ENCODE results near the gene STIMATE.

The STIMATE gene

GRCh38 chr3:52897130-52898122 is at the start of gene STIMATE:
TSS of gene STIMATE (minus strand) at chr3:52897548. CDS start at chr3:52897450, 98 bp downstream.
- peak; percentile 9 for DNase-seq

DNA sequence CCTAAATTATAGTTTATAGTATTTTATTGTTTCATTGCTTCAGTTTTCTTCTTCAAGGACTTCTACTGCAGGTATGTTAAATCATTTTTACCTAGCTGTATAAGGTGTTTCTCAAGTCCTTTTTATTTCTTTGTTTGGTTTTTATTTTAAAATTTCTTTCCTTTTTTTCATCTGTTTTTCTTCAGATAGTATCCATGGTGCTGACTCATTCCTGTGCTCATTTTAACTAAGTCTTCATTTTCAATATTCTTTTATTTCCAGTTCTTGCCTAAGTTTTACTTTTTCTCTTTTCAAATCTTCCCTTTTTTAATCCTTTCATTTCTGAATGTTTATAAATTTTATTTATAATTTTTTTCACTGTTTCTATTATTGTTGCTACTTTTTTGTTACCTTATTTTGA is 42.3 kb upstream of the STIMATE start:
- no peak for DNase-seq

GRCh38 chr3:52934630-52935530 is 37.5 kb upstream of the STIMATE start:
- DNase-seq: no peak

DNA sequence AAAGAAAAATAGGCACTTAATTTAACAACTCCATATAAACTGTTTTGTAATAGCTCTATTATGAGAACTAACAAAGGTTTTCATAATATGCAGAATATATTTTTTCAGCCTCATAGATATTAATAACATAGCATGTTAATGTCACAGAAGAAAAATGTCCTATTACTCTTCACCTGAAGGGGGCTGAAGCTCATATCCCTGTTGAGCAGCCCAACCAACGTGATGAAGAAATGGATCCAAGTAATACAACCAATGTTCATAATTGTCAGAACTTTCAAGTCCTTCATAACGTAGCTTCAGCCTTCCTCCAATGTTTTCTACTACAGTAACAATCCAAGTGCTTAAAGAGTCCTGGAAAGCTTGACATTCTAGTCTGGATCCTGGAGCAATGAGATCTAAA is 34.5 kb upstream of the STIMATE start:
- no peak for DNase-seq

- DNase-seq: no peak
These were observed 34.0 kb upstream of the STIMATE start for GRCh38 chr3:52931328-52931727.

DNA sequence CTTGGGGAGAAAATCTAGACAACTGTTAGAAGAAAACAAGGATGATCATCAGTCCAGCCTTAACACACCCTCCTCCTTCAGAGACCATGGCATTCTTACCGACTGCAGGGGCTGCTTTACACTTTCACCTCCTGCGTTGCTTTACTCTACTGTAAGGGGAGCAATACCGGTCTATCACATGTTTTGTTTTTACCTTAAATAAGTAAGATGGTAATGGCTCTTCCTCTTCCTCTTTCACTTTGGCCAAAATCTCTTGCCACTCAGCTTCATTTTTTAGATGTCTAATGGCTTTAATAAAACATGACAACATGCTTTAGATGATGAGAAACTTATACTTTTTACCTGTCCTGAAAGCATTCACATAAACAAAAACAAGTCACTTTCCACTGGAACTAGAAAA is 33.4 kb upstream of the STIMATE start:
- no peak for DNase-seq

- no peak for DNase-seq
These were observed 29.2 kb upstream of the STIMATE start for GRCh38 chr3:52926554-52926953.

DNA sequence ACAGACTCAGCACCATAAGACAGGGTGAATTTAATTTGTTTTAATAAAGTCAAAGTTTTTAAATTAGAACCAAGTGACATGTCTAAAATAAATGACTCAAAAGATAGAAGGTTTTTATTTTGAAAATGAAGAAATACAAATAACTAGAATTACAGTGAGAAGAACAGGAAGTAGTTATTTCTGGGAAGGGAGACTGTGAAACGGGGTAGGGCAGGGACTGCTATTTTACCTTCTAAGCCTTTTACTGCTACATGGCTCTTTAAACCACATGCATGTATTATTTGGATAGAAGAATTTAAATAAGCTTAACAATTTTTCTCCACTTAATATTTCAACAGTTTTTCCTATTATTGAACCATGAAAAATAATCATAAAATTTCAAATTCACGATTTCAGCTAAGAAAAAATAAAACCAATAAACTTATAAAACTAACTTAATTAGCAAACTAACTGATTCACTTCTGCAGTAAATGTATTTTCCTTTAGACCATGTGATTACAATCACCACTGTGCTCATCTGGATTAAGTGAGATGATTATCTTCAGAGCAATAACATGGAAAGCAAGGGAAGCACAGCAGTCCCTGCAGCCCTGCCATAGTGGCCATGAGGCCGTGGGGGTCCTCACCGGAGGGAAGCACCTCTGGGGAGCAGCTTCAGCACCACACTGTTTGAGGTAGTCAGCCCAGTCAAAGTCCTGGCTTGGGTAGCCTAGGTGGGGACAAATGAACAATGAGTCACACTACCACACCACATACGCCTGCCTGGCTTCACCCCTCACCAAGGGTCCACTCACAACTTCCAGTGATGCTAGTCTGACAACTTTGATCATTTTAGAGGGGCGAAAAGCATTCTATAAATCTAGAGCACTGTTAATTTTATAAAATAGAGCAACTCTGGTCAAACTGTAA is 28.3 kb upstream of the STIMATE start:
- no peak for DNase-seq

DNA sequence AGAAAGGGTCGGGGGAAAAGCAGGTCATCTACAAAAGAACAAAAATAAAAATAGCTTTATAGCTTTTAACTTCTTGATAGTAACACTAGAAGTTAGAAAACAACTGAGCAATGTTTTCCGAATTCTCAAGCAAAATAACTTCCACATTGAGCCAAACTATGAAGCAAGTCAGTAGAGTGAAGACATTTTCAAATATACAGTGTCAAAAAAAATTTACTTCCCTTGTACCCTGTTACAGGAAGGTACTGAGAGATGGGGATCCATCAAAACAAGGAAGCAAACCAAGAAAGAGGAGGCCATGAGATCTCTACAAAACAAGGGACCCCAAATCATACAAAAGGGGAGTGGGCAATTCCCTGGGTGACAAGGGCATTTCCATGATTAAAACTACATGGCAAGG is 26.6 kb upstream of the STIMATE start:
- no peak for DNase-seq

- DNase-seq: no peak
These were observed 23.5 kb upstream of the STIMATE start for GRCh38 chr3:52920841-52921240.

DNA sequence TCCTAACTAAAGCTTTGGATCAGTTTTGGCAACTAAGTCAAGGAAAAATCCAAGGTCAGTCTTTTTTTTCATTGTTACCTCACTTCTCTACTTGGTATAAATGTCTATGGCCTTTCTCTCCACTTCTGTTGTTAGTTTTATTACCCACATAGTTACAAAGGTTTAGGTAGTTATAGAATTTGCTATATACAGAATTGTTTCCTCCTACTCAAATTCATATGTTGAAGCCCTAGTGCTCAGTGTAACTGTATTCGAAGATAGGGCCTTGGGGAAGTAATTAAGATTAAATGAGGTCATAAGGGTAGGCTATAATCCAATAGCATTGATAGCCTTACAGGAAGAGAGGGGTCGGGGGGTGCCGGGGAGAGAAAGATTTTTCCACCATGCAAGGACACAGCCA is 19.7 kb upstream of the STIMATE start:
- no peak for DNase-seq

DNA sequence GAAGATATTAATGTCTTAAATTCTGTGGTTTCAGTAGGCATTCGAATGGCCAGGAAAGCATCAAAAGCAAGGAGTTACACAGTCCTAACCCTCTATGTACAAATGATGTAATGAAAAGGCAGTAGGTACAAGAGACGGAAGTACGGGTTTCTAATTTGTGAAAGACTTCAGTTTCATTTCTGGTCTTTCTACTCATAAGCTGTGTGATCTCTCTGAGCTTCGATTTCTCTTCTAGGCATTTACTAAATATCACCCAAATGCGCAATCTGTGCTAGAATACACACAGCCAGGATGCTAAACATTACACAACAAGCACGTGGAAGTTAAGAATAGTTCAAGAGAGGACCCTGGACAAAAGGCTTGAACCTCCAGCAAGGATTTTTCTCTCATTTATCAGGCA is 17.9 kb upstream of the STIMATE start:
- no peak for DNase-seq

DNA sequence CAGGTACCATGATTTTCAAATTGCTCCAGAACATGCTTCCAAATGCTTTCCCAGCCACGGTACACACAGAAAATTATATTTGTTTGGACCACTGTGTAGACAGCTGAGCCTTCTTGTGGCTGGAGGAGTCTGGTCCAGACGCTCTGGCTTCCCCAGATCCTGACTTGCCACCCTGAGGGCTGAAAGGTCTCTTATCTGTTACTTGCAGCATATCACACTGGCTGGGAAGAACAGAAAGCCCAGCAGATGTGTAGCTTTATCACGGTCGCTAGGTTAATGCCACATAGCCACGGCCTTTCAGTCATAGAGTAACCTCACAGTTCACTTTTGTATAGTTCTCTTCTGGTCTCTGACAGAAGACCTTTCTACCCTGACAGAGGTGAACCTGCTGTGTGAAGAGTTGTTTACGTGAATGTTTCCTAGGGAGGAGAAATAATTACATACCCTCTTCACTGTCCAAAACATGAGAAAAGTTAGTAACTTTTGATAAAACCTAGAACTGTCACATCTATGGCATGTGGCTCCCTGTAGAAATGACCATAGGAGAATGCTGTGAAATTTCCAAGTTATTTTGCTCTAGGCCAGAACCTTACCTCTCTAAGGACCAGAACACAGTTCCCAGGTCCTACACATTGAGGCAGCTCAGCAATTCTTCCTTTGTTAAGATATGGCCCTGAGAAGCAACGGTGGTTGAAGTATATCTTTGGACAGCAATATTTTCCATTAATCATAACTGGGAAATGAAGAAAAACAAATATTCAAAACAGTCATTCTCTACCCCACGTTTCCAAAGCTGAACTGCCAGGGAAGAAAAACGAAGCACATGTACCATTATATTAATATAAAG is 15.8 kb upstream of the STIMATE start:
- DNase-seq: no peak

GRCh38 chr3:52910823-52911222 is 13.5 kb upstream of the STIMATE start:
- no peak for DNase-seq

DNA sequence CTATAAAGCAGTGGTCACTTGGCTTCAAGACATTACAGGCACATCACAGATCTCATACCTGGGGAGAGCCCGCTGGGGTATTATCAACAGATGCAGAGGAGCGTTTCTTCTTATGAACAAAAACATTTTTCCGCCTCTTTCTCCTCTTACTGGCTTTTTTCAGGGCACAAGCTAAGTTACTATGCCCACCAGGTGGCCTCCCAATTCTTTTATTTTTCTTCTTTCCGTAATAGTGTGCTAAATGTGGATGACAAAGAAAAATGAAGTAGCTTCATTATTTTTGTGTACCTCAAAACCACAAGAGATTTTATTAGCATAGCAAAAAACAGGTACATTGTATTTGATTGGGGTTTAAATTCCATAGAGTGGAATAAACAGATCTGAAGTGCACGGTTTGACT is 10.1 kb upstream of the STIMATE start:
- no peak for DNase-seq

- DNase-seq: no peak
These were observed 7.2 kb upstream of the STIMATE start for GRCh38 chr3:52904552-52904951.

- no peak for DNase-seq
These were observed 6.7 kb upstream of the STIMATE start for GRCh38 chr3:52904000-52904399.

- no peak for DNase-seq
These were observed 735 bp downstream of the STIMATE start for GRCh38 chr3:52896613-52897012.

DNA sequence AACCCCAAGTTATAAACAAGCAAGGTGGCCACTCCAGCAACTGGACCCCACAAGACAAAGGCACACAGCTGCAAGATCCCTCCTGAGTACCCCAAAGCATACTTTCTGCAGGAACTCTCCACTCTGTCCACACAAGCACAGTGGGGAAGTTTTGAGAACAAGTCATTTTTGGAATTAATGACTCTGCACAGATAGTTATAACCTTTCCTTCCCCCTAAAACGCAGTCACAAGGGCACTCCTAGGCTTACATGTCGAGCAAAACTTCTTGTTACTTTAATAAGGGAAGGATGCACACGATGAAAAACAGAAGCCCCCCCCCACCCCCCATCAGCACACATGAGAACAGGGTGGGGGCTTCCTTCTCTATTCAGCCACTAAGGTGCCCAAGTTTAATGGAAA is 1.2 kb downstream of the STIMATE start:
- no peak for DNase-seq

- DNase-seq: no peak
These were observed 1.9 kb downstream of the STIMATE start for GRCh38 chr3:52895418-52895817.

GRCh38 chr3:52894756-52895155 is 2.6 kb downstream of the STIMATE start:
- no peak for DNase-seq

DNA sequence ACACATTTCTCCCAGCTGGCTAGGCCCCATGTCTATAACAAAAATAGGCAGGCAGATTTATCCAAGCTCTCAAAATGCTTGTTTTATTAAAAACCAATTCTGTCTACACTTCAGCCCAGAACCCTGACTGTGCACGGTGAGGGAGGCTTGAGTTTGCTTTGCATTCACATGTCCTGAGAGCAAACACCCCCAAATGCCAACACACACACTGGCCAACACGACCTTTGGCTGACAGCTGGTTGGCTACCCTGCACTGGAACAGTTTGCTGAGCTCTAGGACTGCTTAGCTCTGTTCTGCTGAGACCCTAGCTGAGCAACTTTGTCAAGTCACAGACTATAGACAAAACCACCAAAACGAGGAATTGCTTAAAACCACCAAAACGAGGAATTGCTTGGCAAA is 3.6 kb downstream of the STIMATE start:
- DNase-seq: no peak
